ENCODE results near the gene ADAMTSL3. TPM values are rescaled to one million over a fixed set of nuclear protein-coding genes. Genes with fewer than 3 reads are reported as not detected.

Gene ADAMTSL3
- total RNA-seq, 1 donor from 2014 or later, result not detected

DNA sequence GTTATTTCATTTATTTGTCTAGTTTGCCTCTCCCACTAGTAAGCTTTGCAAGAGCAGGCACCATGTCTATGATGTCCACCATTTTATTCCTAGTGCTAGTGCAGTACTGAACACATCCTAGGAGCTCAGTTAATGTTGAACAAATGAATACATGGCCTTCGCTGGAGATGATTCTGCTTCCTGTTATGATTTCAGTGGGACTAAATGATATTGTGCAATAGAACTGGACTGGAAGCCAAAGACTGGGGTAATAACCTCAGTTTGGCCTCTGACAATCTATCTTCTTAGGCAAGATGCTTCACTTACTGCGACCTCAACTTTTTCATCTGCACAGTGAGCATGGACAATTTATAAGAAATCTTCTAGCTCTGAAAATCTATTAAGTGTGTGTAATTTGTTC, 191.3 kb downstream of the ADAMTSL3 start:
- Mint-ChIP-seq H3K4me1 (ENCODE audit: low read depth) (no peaks in the 10 kb centered on the region), H3K4me3 (no peak overlapping the region), H3K27me3 (ENCODE audit: insufficient read depth) (no peaks in the 10 kb centered on the region), H3K9me3 (no peaks in the 10 kb centered on the region), H3K36me3 (ENCODE audit: low read depth) (no peaks in the 10 kb centered on the region), H3K27ac (no peak overlapping the region)
- intact Hi-C loops (cut with micrococcal nuclease), result no loop called here
- DNase-seq (ENCODE audit: low spot score), result no peak

GRCh38 chr15:83846847-83847246, 192.9 kb downstream of the ADAMTSL3 start:
- no peak for DNase-seq (ENCODE audit: low spot score)
- intact Hi-C loops (cut with micrococcal nuclease), result no loop called here

DNA sequence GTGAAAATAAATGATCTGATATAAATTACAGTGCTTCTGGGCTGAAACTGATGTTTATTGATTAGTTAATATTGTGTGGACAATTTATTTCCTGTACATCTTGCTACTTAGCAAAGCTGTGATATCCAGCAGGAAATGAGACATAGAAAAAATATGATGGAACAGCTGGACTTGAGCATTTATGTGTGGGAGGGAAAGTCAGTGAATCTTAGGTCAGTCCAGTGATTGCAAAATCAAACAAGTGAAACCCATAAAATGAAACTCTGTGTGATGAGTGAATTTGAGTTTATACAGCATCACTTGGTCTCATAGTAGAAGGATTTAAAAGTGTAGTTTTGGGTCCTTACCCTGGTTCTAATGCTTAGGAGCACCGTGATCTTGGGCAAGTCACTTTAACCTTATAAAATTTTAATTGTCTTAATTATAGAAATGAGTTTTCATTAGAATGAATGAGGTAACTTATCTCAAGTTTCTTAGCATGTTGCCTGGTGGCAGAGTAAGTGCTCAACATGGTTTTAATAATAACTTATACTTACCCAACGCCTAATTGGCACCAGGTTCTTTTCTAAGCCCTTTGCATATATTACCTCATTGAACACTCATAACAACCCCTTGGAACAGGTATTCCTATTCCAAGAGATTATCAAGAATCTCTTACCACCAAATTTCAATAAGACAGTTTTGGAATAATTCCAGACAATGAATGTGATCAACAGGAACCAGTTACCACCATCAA, 194.6 kb downstream of the ADAMTSL3 start:
- Mint-ChIP-seq H3K36me3 (ENCODE audit: low read depth) (no peaks in the 10 kb centered on the region), H3K27me3 (ENCODE audit: insufficient read depth) (no peaks in the 10 kb centered on the region)

More at GRCh38 chr15:83846847-83847246, 192.9 kb downstream of the ADAMTSL3 start:
- no peak overlapping the region for H3K27ac Mint-ChIP-seq
- H3K4me3 Mint-ChIP-seq, result no peak overlapping the region
- no peaks in the 10 kb centered on the region for H3K36me3 Mint-ChIP-seq (ENCODE audit: low read depth)
- no peaks in the 10 kb centered on the region for H3K9me3 Mint-ChIP-seq
- H3K4me1 Mint-ChIP-seq (ENCODE audit: low read depth), result no peaks in the 10 kb centered on the region
- no peaks in the 10 kb centered on the region for H3K27me3 Mint-ChIP-seq (ENCODE audit: insufficient read depth)

GRCh38 chr15:83850015-83850414, 196.1 kb downstream of the ADAMTSL3 start:
- Mint-ChIP-seq H3K27me3 (ENCODE audit: insufficient read depth) (peaks cover 1% of the 10 kb centered on the region), H3K36me3 (ENCODE audit: low read depth) (no peaks in the 10 kb centered on the region), H3K4me3 (no peak overlapping the region), H3K27ac (no peak overlapping the region), H3K4me1 (ENCODE audit: low read depth) (no peaks in the 10 kb centered on the region), H3K9me3 (no peaks in the 10 kb centered on the region)
- no peak for DNase-seq (ENCODE audit: low spot score)
- intact Hi-C loops (cut with micrococcal nuclease), result loop anchor here (10.0 kb wide), 1 partner anchor 125 kb away; no protein-coding TSS in a partner anchor

More for the DNA sequence above, 194.6 kb downstream of the ADAMTSL3 start:
- Mint-ChIP-seq H3K27ac (no peak overlapping the region), H3K4me3 (no peak overlapping the region), H3K9me3 (no peaks in the 10 kb centered on the region), H3K4me1 (ENCODE audit: low read depth) (no peaks in the 10 kb centered on the region)
- intact Hi-C loops (cut with micrococcal nuclease), result no loop called here
- no peak for DNase-seq (ENCODE audit: low spot score)

DNA sequence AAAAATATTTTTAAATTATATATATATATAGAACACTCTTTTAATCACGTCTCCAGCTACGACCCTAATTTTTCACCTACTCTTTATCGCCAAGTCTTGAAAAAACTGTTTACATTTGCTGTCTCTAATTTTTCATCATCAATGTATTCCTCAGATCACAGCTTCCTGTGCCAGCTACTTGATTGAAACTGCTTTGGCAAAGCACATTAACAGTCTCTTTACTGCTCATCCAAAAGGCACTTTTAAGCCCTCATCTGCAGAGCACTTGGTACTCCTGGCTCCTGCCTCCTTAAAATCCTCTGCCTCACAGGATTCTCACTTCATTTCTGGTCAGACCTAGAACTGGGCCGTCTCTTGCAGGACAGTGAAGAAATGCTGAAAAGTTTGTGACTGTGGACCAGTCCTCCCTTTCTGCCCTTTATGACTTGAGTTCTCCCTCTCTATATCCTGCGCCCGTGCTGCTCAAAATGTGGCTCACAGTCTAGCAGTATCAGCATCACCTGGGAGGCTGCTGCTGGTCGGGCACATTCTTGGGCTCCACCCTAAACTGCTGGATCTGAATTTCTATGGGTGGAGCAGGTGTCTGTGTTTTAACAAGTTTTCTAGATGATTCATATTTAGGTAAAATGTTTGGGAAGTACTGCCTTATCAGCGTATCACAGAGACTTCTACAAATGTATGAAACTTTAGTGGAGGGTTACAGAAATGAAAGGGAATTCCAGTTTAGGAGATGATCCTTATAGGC, 196.8 kb downstream of the ADAMTSL3 start:
- Mint-ChIP-seq H3K27ac (no peak overlapping the region), H3K4me1 (ENCODE audit: low read depth) (no peaks in the 10 kb centered on the region), H3K9me3 (no peaks in the 10 kb centered on the region), H3K27me3 (ENCODE audit: insufficient read depth) (peaks cover 1% of the 10 kb centered on the region), H3K36me3 (ENCODE audit: low read depth) (no peaks in the 10 kb centered on the region), H3K4me3 (no peak overlapping the region)
- no peak for DNase-seq (ENCODE audit: low spot score)
- intact Hi-C loops (cut with micrococcal nuclease), result loop anchor here (10.0 kb wide), 1 partner anchor 124 kb away; no protein-coding TSS in a partner anchor

DNA sequence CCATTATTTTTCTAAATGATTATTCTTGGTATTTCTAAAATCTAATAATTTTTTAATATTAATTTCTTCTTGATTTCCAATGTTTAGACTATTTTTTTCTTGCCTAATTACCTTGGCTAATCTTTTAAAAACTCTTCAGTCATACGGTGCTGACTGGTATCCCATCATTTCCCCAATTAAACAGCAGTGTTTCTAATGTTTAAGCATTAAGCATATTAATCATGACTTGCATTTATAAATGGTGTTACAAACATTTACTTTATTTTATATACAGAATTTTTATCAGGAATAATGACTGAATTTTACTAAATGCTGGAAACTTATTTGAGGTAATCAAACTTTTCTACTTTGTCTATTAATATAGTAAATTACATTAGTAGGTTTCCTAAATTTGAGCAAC, 199.3 kb downstream of the ADAMTSL3 start:
- no peak overlapping the region for H3K4me3 Mint-ChIP-seq
- H3K4me1 Mint-ChIP-seq (ENCODE audit: low read depth), result no peaks in the 10 kb centered on the region
- no peaks in the 10 kb centered on the region for H3K9me3 Mint-ChIP-seq
- peaks cover 3% of the 10 kb centered on the region for H3K27me3 Mint-ChIP-seq (ENCODE audit: insufficient read depth)
- no peaks in the 10 kb centered on the region for H3K36me3 Mint-ChIP-seq (ENCODE audit: low read depth)
- intact Hi-C loops (cut with micrococcal nuclease), result loop anchor here (10.0 kb wide), 1 partner anchor 122 kb away; no protein-coding TSS in a partner anchor
- no peak overlapping the region for H3K27ac Mint-ChIP-seq
- no peak for DNase-seq (ENCODE audit: low spot score)

DNA sequence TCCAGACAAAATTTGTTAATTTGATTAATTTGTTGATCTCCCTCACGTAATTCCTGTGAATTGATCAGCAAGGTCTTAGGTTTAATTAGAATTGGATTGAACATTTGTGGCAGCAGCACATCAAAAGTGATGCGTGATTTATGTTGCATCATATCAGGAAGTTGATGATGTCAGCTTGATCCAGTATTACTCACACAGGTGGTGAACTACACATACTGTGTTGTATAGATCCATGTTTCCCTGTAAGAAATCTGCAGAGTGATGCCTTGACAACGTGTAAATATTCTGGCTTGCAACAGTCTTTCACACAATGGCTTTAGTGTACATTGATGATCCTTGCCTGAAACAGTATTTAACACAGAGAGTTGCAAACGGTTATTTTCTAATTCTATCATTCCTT, 200.4 kb downstream of the ADAMTSL3 start:
- H3K27ac Mint-ChIP-seq, result no peak overlapping the region
- DNase-seq (ENCODE audit: low spot score), result no peak
- no peaks in the 10 kb centered on the region for H3K4me1 Mint-ChIP-seq (ENCODE audit: low read depth)
- H3K9me3 Mint-ChIP-seq, result no peaks in the 10 kb centered on the region
- peaks cover 3% of the 10 kb centered on the region for H3K27me3 Mint-ChIP-seq (ENCODE audit: insufficient read depth)
- intact Hi-C loops (cut with micrococcal nuclease), result loop anchor here (10.0 kb wide), 1 partner anchor 120 kb away; no protein-coding TSS in a partner anchor
- H3K36me3 Mint-ChIP-seq (ENCODE audit: low read depth), result no peaks in the 10 kb centered on the region
- no peak overlapping the region for H3K4me3 Mint-ChIP-seq

DNA sequence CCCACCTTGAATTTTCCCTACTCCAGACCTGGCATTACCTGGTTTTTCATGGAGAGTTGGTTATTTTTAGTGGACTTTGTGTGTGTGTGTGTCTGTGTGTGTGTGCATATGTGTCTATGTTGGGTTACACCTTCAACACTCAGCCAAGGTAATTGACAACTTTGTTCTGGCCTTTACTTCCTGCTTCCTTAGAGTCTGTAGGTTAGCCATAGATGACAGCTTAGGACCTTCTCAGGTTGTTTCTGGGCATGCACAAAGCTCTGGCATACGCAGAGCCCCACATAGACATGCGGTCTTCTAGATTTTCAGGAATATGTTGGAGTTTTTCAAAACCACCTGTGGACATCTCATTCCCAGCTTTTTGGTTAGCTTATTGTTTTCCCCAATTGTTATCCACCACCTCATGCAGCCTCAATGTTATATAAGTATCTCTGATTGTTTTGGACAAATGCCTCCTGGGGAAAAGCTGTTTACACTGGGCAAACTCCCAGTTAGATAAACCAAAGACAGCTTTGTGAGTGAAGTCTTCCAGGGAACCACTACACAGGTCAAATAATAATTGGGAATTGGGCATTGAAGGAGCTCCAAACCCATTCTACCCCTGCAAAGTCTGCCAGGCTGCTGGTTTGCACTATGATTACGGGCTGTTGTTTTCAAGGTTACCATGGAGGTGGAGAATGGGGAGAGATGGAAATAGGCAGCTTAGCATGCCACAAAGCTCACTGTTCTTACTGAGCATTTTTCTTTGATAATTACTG, 201.2 kb downstream of the ADAMTSL3 start:
- no peaks in the 10 kb centered on the region for H3K36me3 Mint-ChIP-seq (ENCODE audit: low read depth)
- no peaks in the 10 kb centered on the region for H3K9me3 Mint-ChIP-seq
- intact Hi-C loops (cut with micrococcal nuclease), result loop anchor here (10.0 kb wide), 1 partner anchor 120 kb away; no protein-coding TSS in a partner anchor
- no peak overlapping the region for H3K27ac Mint-ChIP-seq
- no peak for DNase-seq (ENCODE audit: low spot score)
- H3K27me3 Mint-ChIP-seq (ENCODE audit: insufficient read depth), result peaks cover 3% of the 10 kb centered on the region
- H3K4me3 Mint-ChIP-seq, result no peak overlapping the region
- H3K4me1 Mint-ChIP-seq (ENCODE audit: low read depth), result no peaks in the 10 kb centered on the region

DNA sequence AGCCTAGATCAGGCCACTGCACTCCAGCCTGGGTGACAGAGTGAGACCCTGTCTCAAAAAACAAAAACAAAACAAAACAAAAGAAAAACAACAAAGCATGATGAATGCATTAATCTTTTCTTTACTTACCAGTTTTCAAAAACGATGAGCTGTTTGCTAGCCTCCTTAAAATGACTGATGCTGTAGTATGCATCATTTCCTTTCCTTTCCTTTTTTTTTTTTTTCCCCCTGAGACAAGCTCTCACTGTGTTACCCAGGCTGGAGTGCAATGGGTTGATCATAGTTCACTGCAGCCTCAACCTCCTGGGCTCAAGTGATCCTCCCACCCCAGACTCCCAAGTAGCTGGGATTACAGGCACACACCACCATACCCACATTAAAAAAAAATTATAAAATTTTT, 202.0 kb downstream of the ADAMTSL3 start:
- Mint-ChIP-seq H3K27me3 (ENCODE audit: insufficient read depth) (peaks cover 3% of the 10 kb centered on the region), H3K4me3 (no peak overlapping the region), H3K27ac (no peak overlapping the region), H3K36me3 (ENCODE audit: low read depth) (no peaks in the 10 kb centered on the region), H3K4me1 (ENCODE audit: low read depth) (no peaks in the 10 kb centered on the region), H3K9me3 (no peaks in the 10 kb centered on the region)
- no peak for DNase-seq (ENCODE audit: low spot score)
- intact Hi-C loops (cut with micrococcal nuclease), result loop anchor here (10.0 kb wide), 1 partner anchor 119 kb away; no protein-coding TSS in a partner anchor

- no peak for DNase-seq (ENCODE audit: low spot score)
- intact Hi-C loops (cut with micrococcal nuclease), result loop anchor here (10.0 kb wide), 1 partner anchor 116 kb away; no protein-coding TSS in a partner anchor
- peaks cover 2% of the 10 kb centered on the region for H3K27me3 Mint-ChIP-seq (ENCODE audit: insufficient read depth)
- H3K27ac Mint-ChIP-seq, result no peak overlapping the region
- no peaks in the 10 kb centered on the region for H3K4me1 Mint-ChIP-seq (ENCODE audit: low read depth)
- H3K9me3 Mint-ChIP-seq, result no peaks in the 10 kb centered on the region
- no peaks in the 10 kb centered on the region for H3K36me3 Mint-ChIP-seq (ENCODE audit: low read depth)
- H3K4me3 Mint-ChIP-seq, result no peak overlapping the region
Observed at GRCh38 chr15:83858820-83859505, 205.0 kb downstream of the ADAMTSL3 start.

DNA sequence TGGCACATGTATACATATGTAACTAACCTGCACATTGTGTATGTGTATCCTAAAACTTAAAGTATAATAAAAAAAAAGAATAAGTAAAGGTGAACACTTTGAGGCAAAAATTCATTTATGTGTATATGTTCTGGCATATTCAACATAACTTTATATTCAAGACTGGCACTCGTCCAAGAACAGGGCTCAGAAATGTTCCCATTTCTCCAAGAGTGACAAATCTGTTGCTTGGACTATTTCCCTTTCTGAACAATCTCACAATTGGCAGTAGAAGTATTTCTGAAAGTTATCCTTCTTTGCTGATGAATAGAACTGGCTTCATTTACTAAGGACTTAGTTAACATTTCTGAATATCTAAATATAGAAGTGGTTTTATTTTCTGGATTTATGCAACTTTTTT, 212.8 kb downstream of the ADAMTSL3 start:
- no peak overlapping the region for H3K27ac Mint-ChIP-seq
- H3K4me1 Mint-ChIP-seq (ENCODE audit: low read depth), result no peaks in the 10 kb centered on the region
- no peak overlapping the region for H3K4me3 Mint-ChIP-seq
- H3K9me3 Mint-ChIP-seq, result no peaks in the 10 kb centered on the region
- intact Hi-C loops (cut with micrococcal nuclease), result no loop called here
- no peak for DNase-seq (ENCODE audit: low spot score)
- H3K36me3 Mint-ChIP-seq (ENCODE audit: low read depth), result no peaks in the 10 kb centered on the region
- H3K27me3 Mint-ChIP-seq (ENCODE audit: insufficient read depth), result no peaks in the 10 kb centered on the region

DNA sequence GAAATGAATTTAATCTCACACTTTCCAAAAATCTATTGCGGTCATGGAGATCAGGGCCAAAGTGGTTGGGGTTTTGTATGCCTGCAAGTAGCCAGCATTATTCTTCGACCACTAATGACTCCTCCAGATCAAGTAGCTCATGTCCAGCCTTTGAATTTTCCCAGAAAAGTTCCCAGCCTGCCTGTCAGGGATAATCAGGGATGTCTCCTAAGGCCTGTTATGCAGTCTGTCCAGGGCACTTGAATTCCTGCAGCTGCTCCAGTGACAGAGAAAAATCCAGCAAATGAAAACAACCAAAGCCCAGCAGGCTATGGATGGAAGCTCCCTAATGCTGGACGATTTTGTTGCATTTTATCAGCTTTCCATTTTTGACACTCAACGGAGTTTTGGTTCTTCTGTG, 215.4 kb downstream of the ADAMTSL3 start:
- Mint-ChIP-seq H3K9me3 (no peaks in the 10 kb centered on the region), H3K27ac (no peak overlapping the region), H3K36me3 (ENCODE audit: low read depth) (no peaks in the 10 kb centered on the region), H3K27me3 (ENCODE audit: insufficient read depth) (peaks cover 3% of the 10 kb centered on the region), H3K4me3 (no peak overlapping the region), H3K4me1 (ENCODE audit: low read depth) (no peaks in the 10 kb centered on the region)
- DNase-seq (ENCODE audit: low spot score), result no peak
- intact Hi-C loops (cut with micrococcal nuclease), result no loop called here

Measured in activated T-helper 1 cell treated with anti-CD3 and anti-CD28 coated beads, Interleukin-12 subunit alpha, Interleukin-12 subunit beta, Interleukin-2, Interleukin-4 antibody, amounts not matched to agents 30 ng/mL and 10 ng/mL and 1 ng/mL, durations not matched to agents 14 hours and 24 hours and 36 hours (primary cell).